Hepatocyte (in vitro differentiated cells): ENCODE results near the gene TPM2.

Source experiments
- EZH2 ChIP-seq: fragments of 200-600 bp; sonication (generic); IDR thresholded peaks from 2 replicates; pipeline ENCODE4 v1.6.1; 2016; ENCODE audit warnings: antibody characterized with exemption, mild to moderate bottlenecking, borderline replicate concordance
- EZH2phosphoT487 ChIP-seq: fragments of 200-600 bp; sonication (generic); IDR thresholded peaks from one replicate; pipeline ENCODE4 v1.6.1; 2018; ENCODE audit warnings: antibody characterized with exemption, mild to moderate bottlenecking, low read depth, moderate library complexity; ENCODE audit not compliant: unreplicated experiment, severe bottlenecking
- TF ChIP-seq, protein P1 (sequence below): fragments of 200-600 bp; sonication (generic); IDR thresholded peaks from 2 replicates; pipeline ENCODE4 v1.5.1; 2016; ENCODE audit warnings: antibody characterized with exemption, mild to moderate bottlenecking; ENCODE audit not compliant: poor library complexity

DNA sequence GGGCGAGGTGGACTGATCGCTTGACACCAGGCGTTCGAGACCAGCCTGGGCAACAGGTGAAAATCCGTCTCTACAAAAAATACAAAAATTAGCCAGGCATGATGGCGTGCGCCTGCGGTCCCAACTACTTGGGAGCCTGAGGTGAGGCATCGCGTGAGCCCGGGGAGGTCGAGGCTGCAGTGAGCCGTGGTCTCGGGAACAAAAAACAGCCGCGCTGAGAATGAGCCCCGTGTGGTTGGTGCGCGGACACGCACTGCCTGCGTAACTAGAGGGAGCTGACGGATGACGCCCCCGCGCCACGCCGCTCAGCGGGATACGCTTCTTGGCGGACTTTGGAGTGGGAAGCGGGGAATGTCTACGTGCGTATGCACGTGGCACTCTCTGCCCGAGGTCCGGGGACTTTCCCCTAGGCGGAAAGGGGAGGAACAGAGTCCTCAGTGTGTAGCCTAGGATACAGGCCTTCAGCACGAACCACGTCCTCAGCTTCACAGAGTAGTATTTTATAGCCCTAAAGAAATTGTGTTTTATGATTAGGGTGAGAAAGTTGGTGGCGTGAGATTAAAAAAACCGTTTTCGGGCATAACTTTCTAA, 32.1 kb downstream of the TPM2 start, which contains the start of gene RMRP:
- TF ChIP-seq, protein P1, sequence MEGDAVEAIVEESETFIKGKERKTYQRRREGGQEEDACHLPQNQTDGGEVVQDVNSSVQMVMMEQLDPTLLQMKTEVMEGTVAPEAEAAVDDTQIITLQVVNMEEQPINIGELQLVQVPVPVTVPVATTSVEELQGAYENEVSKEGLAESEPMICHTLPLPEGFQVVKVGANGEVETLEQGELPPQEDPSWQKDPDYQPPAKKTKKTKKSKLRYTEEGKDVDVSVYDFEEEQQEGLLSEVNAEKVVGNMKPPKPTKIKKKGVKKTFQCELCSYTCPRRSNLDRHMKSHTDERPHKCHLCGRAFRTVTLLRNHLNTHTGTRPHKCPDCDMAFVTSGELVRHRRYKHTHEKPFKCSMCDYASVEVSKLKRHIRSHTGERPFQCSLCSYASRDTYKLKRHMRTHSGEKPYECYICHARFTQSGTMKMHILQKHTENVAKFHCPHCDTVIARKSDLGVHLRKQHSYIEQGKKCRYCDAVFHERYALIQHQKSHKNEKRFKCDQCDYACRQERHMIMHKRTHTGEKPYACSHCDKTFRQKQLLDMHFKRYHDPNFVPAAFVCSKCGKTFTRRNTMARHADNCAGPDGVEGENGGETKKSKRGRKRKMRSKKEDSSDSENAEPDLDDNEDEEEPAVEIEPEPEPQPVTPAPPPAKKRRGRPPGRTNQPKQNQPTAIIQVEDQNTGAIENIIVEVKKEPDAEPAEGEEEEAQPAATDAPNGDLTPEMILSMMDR, result no peak
- TF ChIP-seq EZH2 (no peak), EZH2phosphoT487 (no peak)
